Choroid plexus epithelial cell (primary cell): ENCODE data around the gene EGFL8.
"Not testable (repeated sequence)": the region's sequence is repeated elsewhere in the genome, so short reads cannot be mapped to it uniquely, and the experiment has no call there.

Experiments
- DNase-seq: peaks from one replicate; pipeline ENCODE4 v3.0.0-alpha.2; 2010; ENCODE audit warnings: low read depth
- H3K4me3 ChIP-seq: 2 replicates; pipeline ENCODE4 v1.5.1; 2011; ENCODE audit warnings: low read depth, mild to moderate bottlenecking, control low read depth, low read length, moderate library complexity
- CTCF ChIP-seq: conservative IDR thresholded peaks from 2 replicates; pipeline ENCODE4 v1.5.1; 2011; ENCODE audit warnings: low read depth, mild to moderate bottlenecking, control low read depth, inconsistent platforms, low read length, moderate library complexity

The EGFL8 gene

GRCh38 chr6:32131439-32131948, 32.9 kb upstream of the EGFL8 start:
- no peak for TF ChIP-seq CTCF

GRCh38 chr6:32132110-32132509, 32.3 kb upstream of the EGFL8 start:
- H3K4me3 ChIP-seq, result no peak overlapping the region
- no peak for TF ChIP-seq CTCF
- no peak for DNase-seq

More at GRCh38 chr6:32131439-32131948, 32.9 kb upstream of the EGFL8 start:
- no peak for DNase-seq
- H3K4me3 ChIP-seq, result no peak overlapping the region

DNA sequence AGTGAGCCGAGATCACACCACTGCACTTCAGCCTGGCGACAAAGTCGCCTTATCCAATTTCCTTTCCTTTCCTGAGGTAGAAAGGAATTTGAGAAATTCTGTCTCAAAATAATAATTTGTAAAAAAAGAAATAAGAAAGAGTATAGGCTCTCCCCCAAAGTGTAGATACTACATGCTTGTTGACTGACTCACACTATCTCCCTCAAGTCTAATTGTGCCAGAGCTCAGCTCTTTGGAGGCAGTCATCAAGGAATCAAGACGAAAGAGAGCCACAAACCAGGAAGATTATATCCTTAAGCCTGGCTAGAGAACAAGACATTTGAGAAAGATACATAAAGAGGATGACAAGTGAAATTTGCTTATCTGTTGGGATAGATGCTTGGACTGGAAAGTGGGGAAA, 30.6 kb upstream of the EGFL8 start:
- TF ChIP-seq CTCF, result no peak
- H3K4me3 ChIP-seq, result no peak overlapping the region
- DNase-seq, result peak; percentile 42

GRCh38 chr6:32137454-32137853, 26.9 kb upstream of the EGFL8 start:
- DNase-seq, result no peak
- TF ChIP-seq CTCF, result no peak
- no peak overlapping the region for H3K4me3 ChIP-seq

GRCh38 chr6:32139590-32139989, 24.8 kb upstream of the EGFL8 start:
- no peak for TF ChIP-seq CTCF
- DNase-seq, result no peak

DNA sequence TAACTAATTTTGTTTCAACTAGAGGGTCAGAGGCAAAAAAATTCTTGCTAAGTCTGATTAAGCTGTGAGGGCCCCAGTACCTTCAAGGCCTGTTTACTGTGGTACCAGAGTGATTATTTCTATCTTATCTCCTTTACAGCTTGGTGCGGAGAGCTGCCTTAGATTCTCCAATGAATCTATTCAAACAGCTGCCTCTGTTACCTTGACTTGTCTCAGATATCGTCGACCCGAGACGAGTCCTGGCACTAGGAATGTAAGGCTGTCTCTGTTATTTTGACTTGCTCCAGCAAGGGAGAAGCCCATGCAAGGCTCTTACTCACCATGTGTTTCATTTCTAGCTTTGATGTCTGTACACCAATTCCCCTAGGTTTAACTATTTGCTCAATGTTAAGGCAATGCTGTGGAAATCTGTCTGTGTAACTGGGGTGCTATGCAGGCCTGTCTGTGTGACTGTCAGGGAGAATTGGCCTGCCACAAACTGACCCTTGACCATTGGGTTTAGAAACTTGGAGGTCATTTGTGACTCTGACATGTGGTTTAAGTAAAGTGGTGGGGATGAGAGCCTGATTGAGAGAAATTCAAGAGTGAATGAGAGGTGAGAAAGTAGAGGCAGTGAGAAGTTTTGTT, 23.9 kb upstream of the EGFL8 start:
- DNase-seq, result no peak
- no peak overlapping the region for H3K4me3 ChIP-seq

More at GRCh38 chr6:32139590-32139989, 24.8 kb upstream of the EGFL8 start:
- no peak overlapping the region for H3K4me3 ChIP-seq

DNA sequence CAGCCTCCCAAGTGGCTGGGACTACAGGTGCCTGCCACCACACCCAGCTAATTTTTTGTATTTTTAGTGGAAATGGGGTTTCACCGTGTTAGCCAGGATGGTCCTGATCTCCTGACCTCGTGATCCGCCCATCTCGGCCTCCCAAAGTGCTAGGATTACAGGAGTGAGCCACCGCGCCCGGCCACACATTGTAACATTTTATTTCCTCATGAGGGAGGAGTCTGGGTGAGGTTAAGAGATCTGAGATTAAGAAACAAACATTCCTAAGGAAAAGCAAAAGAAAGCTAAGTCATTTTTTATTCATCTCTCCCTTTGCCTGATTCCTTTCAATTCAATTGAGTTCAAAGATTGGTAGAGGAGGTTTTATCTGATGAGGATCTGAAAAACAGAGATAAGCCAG, 20.2 kb upstream of the EGFL8 start:
- DNase-seq, H3K4me3 ChIP-seq: not testable (repeated sequence)

More for the DNA sequence above, 23.9 kb upstream of the EGFL8 start:
- no peak for TF ChIP-seq CTCF
